H1 (cell line): Measurements from ENCODE around the gene TWSG1. TPM values are rescaled to one million over a fixed set of nuclear protein-coding genes. Genes with fewer than 3 reads are reported as not detected.

Experiments used
- EP300 ChIP-seq, 2 experiments: IDR thresholded peaks; 1 replicate in 1 of 2; 2 replicates in 1 of 2; pipeline ENCODE4 v1.6.1; 2011 to 2012; ENCODE audit warnings: low read depth in 2 of 2, low read length in 2 of 2, mild to moderate bottlenecking in 2 of 2, borderline replicate concordance in 1 of 2, inconsistent platforms in 1 of 2, moderate library complexity in 1 of 2
- HDAC2 ChIP-seq, 2 experiments: fragments of 300-600 bp in 1 of 2; sonication (generic) in 1 of 2; IDR thresholded peaks; 2 replicates each; pipeline ENCODE4 v1.6.1; 2011 to 2012; ENCODE audit warnings: low read depth in 2 of 2, low read length in 2 of 2, mild to moderate bottlenecking in 2 of 2, moderate library complexity in 2 of 2, borderline replicate concordance in 1 of 2, inconsistent platforms in 1 of 2
- polyA plus RNA-seq, 7 experiments: library from polyadenylated mRNA; depleted of rRNA in 3 of 7; stranded (reverse) in 5 of 7; unstranded in 2 of 7; fragments of >200 nt in 5 of 7; fragments of 200-250 nt in 2 of 7; gene quantifications; 1 replicate in 5 of 7; 2 replicates in 1 of 7; 4 replicates in 1 of 7; pipeline versions ENCODE4 v1.2.1 to v1.2.3, GENCODE V29; 2011 to 2013; ENCODE audit warnings: missing spikeins in 2 of 7, mixed read lengths in 2 of 7
- total RNA-seq: library from RNA; stranded (reverse); fragmentation: NEBNext Ultra II Directional; extraction: Animal tissue kit (Norgen Biotek cat#: 25700); gene quantifications from 2 replicates; pipeline ENCODE4 v1.2.1, GENCODE V29; 2021

TWSG1 gene
- total and polyA plus RNA-seq, 2 of the 8 experiments (the other 6 are each of a cell fraction or from before 2014, with no cell fraction given) = 11.8 to 19.8 TPM

DNA sequence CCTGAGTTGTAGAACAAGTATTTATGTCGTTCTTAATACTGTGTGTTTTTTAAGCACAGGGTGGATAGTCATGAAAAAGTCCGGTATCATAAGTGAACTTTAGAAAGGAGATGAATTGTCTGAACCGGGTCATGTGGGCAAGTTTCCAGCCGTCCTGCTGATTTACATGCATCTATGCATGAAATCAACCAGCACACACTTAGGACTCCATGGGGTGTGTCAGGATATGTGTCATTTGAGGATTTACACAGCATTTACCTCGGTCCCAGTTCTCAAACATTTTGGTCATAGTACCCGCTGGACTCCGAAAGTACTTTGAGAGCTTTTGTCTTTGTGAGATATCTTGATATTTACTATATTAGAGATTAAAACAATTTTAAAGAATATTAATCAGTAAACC lies 47.5 kb upstream of the TWSG1 start (continued):
- TF ChIP-seq HDAC2 (IDR thresholded peaks at IDR 0.05; ENCODE audit: borderline replicate concordance in 1 of 2, low read depth in 2 of 2, low read length in 2 of 2) (no peak), EP300 (IDR thresholded peaks at IDR 0.05; ENCODE audit: borderline replicate concordance in 1 of 2, low read depth in 2 of 2, low read length in 2 of 2) (no peak)
